H1 (cell line): ENCODE data around the gene EXD3. TPM values are rescaled to one million over a fixed set of nuclear protein-coding genes. Genes with fewer than 3 reads are reported as not detected.

ENCODE experiments used
- CTCF ChIA-PET: fragments of 300-600 bp; sonication (Branson Sonifier 250); formaldehyde crosslinking; loops from one replicate; lab custom pipeline; 2021; ENCODE audit not compliant: partially characterized antibody; lab: Charles Lee
- POLR2A ChIA-PET: fragments of 300-600 bp; sonication (Branson Sonifier 250); formaldehyde crosslinking; loops from one replicate; lab custom pipeline; 2021; ENCODE audit warnings: inconsistent platforms; ENCODE audit not compliant: partially characterized antibody; lab: Charles Lee
- DNase-seq, 2 experiments: peaks; one replicate each; pipeline versions ENCODE4 v3.0.0 to v3.0.0-alpha.2; 2010 to 2022; ENCODE audit warnings: low spot score in 2 of 2, low read depth in 1 of 2, mixed read lengths in 1 of 2
- FAIRE-seq: peaks from 2 replicates; lab custom pipeline; 2011; peaks lifted over from hg19 to GRCh38; lab: Jason Lieb, UNC
- H2AFZ ChIP-seq: 2 replicates; pipeline ENCODE4 v1.8.1; 2012; ENCODE audit warnings: low read length, inconsistent platforms
- H2AK5ac ChIP-seq: 2 replicates; pipeline ENCODE4 v1.6.1; 2013; ENCODE audit warnings: low read depth, low read length
- H2BK120ac ChIP-seq: replicated peaks from 2 replicates; pipeline ENCODE3; 2013; ENCODE audit warnings: low read depth, low read length, inconsistent platforms
- H2BK12ac ChIP-seq: 2 replicates; pipeline ENCODE4 v1.6.1; 2013; ENCODE audit warnings: low read depth, low read length
- H2BK15ac ChIP-seq: 2 replicates; pipeline ENCODE4 v1.6.1; 2013; ENCODE audit warnings: low read length
- H2BK20ac ChIP-seq: 2 replicates; pipeline ENCODE4 v1.6.1; 2013; ENCODE audit warnings: low read length
- H2BK5ac ChIP-seq: 2 replicates; pipeline ENCODE4 v1.6.1; 2013; ENCODE audit warnings: low read depth, low read length
- H3K14ac ChIP-seq: 2 replicates; pipeline ENCODE4 v1.6.1; 2013; ENCODE audit warnings: inconsistent platforms; ENCODE audit not compliant: insufficient read length
- H3K18ac ChIP-seq: 2 replicates; pipeline ENCODE4 v1.6.1; 2013; ENCODE audit warnings: low read length; ENCODE audit errors: extremely low read depth
- H3K23ac ChIP-seq: 2 replicates; pipeline ENCODE4 v1.6.1; 2013; ENCODE audit warnings: inconsistent platforms; ENCODE audit not compliant: insufficient read length
- H3K23me2 ChIP-seq: 2 replicates; pipeline ENCODE4 v1.6.1; 2013; ENCODE audit warnings: low read depth, low read length
- H3K27ac ChIP-seq: 2 replicates; pipeline ENCODE4 v1.6.1; 2011; ENCODE audit warnings: low read depth, low read length, inconsistent platforms
- H3K27me3 ChIP-seq, 4 experiments: replicated peaks in 1 of 4; 1 replicate in 1 of 4; 2 replicates in 3 of 4; pipeline versions ENCODE4 v1.6.1 to v1.8.1; 2011 to 2013; ENCODE audit warnings: low read length in 3 of 4, mild to moderate bottlenecking in 3 of 4, inconsistent platforms in 2 of 4, mixed read lengths in 2 of 4, moderate library complexity in 1 of 4; ENCODE audit not compliant: control insufficient read depth in 3 of 4, insufficient read depth in 3 of 4; ENCODE audit errors: extremely low read depth in 1 of 4
- H3K36me3 ChIP-seq, 4 experiments: 2 replicates each; pipeline versions ENCODE4 v1.6.1 to v1.8.1; 2011 to 2013; ENCODE audit warnings: mild to moderate bottlenecking in 4 of 4, low read length in 3 of 4, moderate library complexity in 2 of 4, control low read depth in 1 of 4, inconsistent platforms in 1 of 4; ENCODE audit not compliant: insufficient read depth in 4 of 4, control insufficient read depth in 2 of 4
- H3K4ac ChIP-seq: replicated peaks from 2 replicates; pipeline ENCODE3; 2013; ENCODE audit warnings: low read length, low read depth, mixed read lengths, inconsistent platforms; ENCODE audit not compliant: insufficient read length
- H3K4me1 ChIP-seq, 4 experiments: replicated peaks in 1 of 4; 1 replicate in 1 of 4; 2 replicates in 3 of 4; pipeline versions ENCODE4 v1.6.1 to v1.8.1; 2011 to 2013; ENCODE audit warnings: low read length in 3 of 4, inconsistent platforms in 2 of 4, mixed read lengths in 1 of 4; ENCODE audit not compliant: insufficient read depth in 4 of 4, control insufficient read depth in 3 of 4
- H3K4me2 ChIP-seq, 2 experiments: 2 replicates each; pipeline versions ENCODE4 v1.6.1 to v1.8.1; 2011 to 2013; ENCODE audit warnings: low read depth in 2 of 2, low read length in 2 of 2, control low read depth in 1 of 2, inconsistent platforms in 1 of 2, mild to moderate bottlenecking in 1 of 2; ENCODE audit not compliant: insufficient read depth in 1 of 2
- H3K4me3 ChIP-seq, 4 experiments: fragments of 200-600, 300-600 bp in 1 of 4; sonication (generic), shearing (Covaris generic), sonication (Bioruptor Twin) in 1 of 4; 2 replicates each; pipeline versions ENCODE4 v1.5.1 to v1.8.1; 2011 to 2016; ENCODE audit warnings: low read length in 4 of 4, low read depth in 3 of 4, control low read depth in 2 of 4, inconsistent platforms in 2 of 4, mild to moderate bottlenecking in 2 of 4, mixed read lengths in 1 of 4, moderate library complexity in 1 of 4; ENCODE audit not compliant: insufficient read depth in 2 of 4; ENCODE audit errors: extremely low read depth in 1 of 4
- H3K56ac ChIP-seq: replicated peaks from 2 replicates; pipeline ENCODE3; 2013; ENCODE audit warnings: low read depth, mild to moderate bottlenecking, mixed read lengths, low read length, inconsistent platforms; ENCODE audit not compliant: insufficient read length
- H3K79me1 ChIP-seq: 2 replicates; pipeline ENCODE4 v1.6.1; 2013; ENCODE audit warnings: low read depth, low read length, control low read depth
- H3K79me2 ChIP-seq, 2 experiments: 2 replicates each; pipeline versions ENCODE4 v1.6.1 to v1.8.1; 2012 to 2013; ENCODE audit warnings: low read length in 2 of 2, mild to moderate bottlenecking in 2 of 2, inconsistent platforms in 1 of 2; ENCODE audit not compliant: insufficient read depth in 2 of 2, control insufficient read depth in 1 of 2
- H3K9ac ChIP-seq, 4 experiments: replicated peaks in 1 of 4; 1 replicate in 1 of 4; 2 replicates in 3 of 4; pipeline versions ENCODE4 v1.6.1 to v1.8.1; 2011 to 2013; ENCODE audit warnings: low read depth in 3 of 4, low read length in 3 of 4, control low read depth in 2 of 4, mild to moderate bottlenecking in 2 of 4, moderate library complexity in 2 of 4, inconsistent platforms in 1 of 4; ENCODE audit errors: extremely low read depth in 1 of 4
- H3K9me3 ChIP-seq, 2 experiments: 2 replicates each; pipeline versions ENCODE4 v1.6.1 to v1.8.1; 2012 to 2013; ENCODE audit warnings: mild to moderate bottlenecking in 2 of 2, moderate library complexity in 2 of 2, control low read depth in 1 of 2, inconsistent platforms in 1 of 2, low read depth in 1 of 2, low read length in 1 of 2, mixed read lengths in 1 of 2; ENCODE audit not compliant: insufficient read depth in 2 of 2
- H4K20me1 ChIP-seq, 2 experiments: replicated peaks in 1 of 2; 2 replicates each; pipeline versions ENCODE3 to v1.8.1; 2011 to 2013; ENCODE audit warnings: inconsistent platforms in 2 of 2, low read length in 2 of 2, mild to moderate bottlenecking in 1 of 2; ENCODE audit not compliant: insufficient read depth in 2 of 2, control insufficient read depth in 1 of 2
- H4K5ac ChIP-seq: 2 replicates; pipeline ENCODE4 v1.6.1; 2013; ENCODE audit warnings: low read length, low read depth, mixed read lengths, inconsistent platforms; ENCODE audit not compliant: insufficient read length
- H4K8ac ChIP-seq: 2 replicates; pipeline ENCODE4 v1.8.0; 2013; ENCODE audit warnings: mild to moderate bottlenecking, moderate library complexity, low read length, inconsistent platforms; ENCODE audit not compliant: insufficient read depth; ENCODE audit errors: extremely low read depth
- H4K91ac ChIP-seq: replicated peaks from 2 replicates; pipeline ENCODE3; 2013; ENCODE audit warnings: low read length, mixed read lengths, inconsistent platforms; ENCODE audit not compliant: insufficient read length
- CHD2 ChIP-seq: IDR thresholded peaks from 2 replicates; pipeline ENCODE4 v1.6.1; 2012; ENCODE audit warnings: low read length, improper control_type of control experiment
- EGR1 ChIP-seq: IDR thresholded peaks from 2 replicates; pipeline ENCODE4 v1.6.1; 2011; ENCODE audit warnings: low read depth, low read length, borderline replicate concordance
- FOSL1 ChIP-seq: IDR thresholded peaks from 2 replicates; pipeline ENCODE4 v1.6.1; 2011; ENCODE audit warnings: mild to moderate bottlenecking, low read depth, low read length, moderate library complexity; ENCODE audit not compliant: insufficient read depth
- KDM5A ChIP-seq: fragments of 200-600 bp; IDR thresholded peaks from 2 replicates; pipeline ENCODE4 v1.7.1; 2012; ENCODE audit warnings: mild to moderate bottlenecking, low read length, inconsistent platforms, mixed read lengths
- TCF12 ChIP-seq: IDR thresholded peaks from 2 replicates; pipeline ENCODE4 v1.6.1; 2011; ENCODE audit warnings: low read depth, mild to moderate bottlenecking, low read length
- ZNF274 ChIP-seq: IDR thresholded peaks from 2 replicates; pipeline ENCODE4 v1.7.0; 2012; ENCODE audit warnings: low read length, borderline replicate concordance; ENCODE audit errors: extremely low read depth
- WGBS, 2 experiments: shearing (Covaris generic) in 1 of 2; methylation state at CpG; one replicate each; pipeline versions ENCODE4 v1.1.6 to v1.1.7; 2013 to 2015; ENCODE audit warnings: low lambda C conversion rate in 2 of 2, mixed read lengths in 2 of 2, inconsistent platforms in 1 of 2, low coverage in 1 of 2, missing lambda C conversion rate in 1 of 2; ENCODE audit not compliant: insufficient replicate concordance in 2 of 2, insufficient coverage in 1 of 2, insufficient read length in 1 of 2; ENCODE audit errors: extremely low coverage in 1 of 2, missing lambda C conversion rate in 1 of 2; 5-methylcytosine and 5-hydroxymethylcytosine counted together
- polyA plus RNA-seq, 7 experiments: library from polyadenylated mRNA; depleted of rRNA in 3 of 7; stranded (reverse) in 5 of 7; unstranded in 2 of 7; fragments of >200 nt in 5 of 7; fragments of 200-250 nt in 2 of 7; gene quantifications; 1 replicate in 5 of 7; 2 replicates in 1 of 7; 4 replicates in 1 of 7; pipeline versions ENCODE4 v1.2.1 to v1.2.3, GENCODE V29; 2011 to 2013; ENCODE audit warnings: missing spikeins in 2 of 7, mixed read lengths in 2 of 7
- total RNA-seq: library from RNA; stranded (reverse); fragmentation: NEBNext Ultra II Directional; extraction: Animal tissue kit (Norgen Biotek cat#: 25700); gene quantifications from 2 replicates; pipeline ENCODE4 v1.2.1, GENCODE V29; 2021
- TF ChIP-seq, protein P1 (sequence below): IDR thresholded peaks from 2 replicates; pipeline ENCODE4 v1.6.1; 2012; ENCODE audit warnings: inconsistent platforms

Gene EXD3
- total and polyA plus RNA-seq, 2 of the 8 experiments (the other 6 are each of a cell fraction or from before 2014, with no cell fraction given) = 7.2 to 9.4 TPM

- H3K4me1 ChIP-seq = no peaks in the 10 kb centered on the region; a peak in 1 of 7 replicates
- no peak overlapping the region for H3K4ac ChIP-seq
- H3K27me3 ChIP-seq = no peaks in the 10 kb centered on the region
- H4K20me1 ChIP-seq = peaks cover 0 to 6% of the 10 kb centered on the region in 2 experiments
- TF ChIP-seq CHD2 (no peak), FOSL1 (no peak), TCF12 (no peak), KDM5A (no peak), ZNF274 (no peak), EGR1 (no peak)
- TF ChIP-seq, protein P1, sequence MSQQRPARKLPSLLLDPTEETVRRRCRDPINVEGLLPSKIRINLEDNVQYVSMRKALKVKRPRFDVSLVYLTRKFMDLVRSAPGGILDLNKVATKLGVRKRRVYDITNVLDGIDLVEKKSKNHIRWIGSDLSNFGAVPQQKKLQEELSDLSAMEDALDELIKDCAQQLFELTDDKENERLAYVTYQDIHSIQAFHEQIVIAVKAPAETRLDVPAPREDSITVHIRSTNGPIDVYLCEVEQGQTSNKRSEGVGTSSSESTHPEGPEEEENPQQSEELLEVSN = no peak
- H4K91ac ChIP-seq = no peak overlapping the region
- no peaks in the 10 kb centered on the region for H3K79me2 ChIP-seq
- no peak overlapping the region for H3K27ac ChIP-seq
- DNase-seq (no peak), FAIRE-seq (no peak)
- 91% methylated on average over 12 of the region's 13 CpGs; no CpG with 5 or more reads in 1 of the 2 experiments for WGBS, 2 experiments
- H3K14ac ChIP-seq = no peak overlapping the region
- no peak overlapping the region for H2AK5ac ChIP-seq
- H3K4me3 ChIP-seq = no peak overlapping the region
- H2BK20ac ChIP-seq = no peak overlapping the region
- no peak overlapping the region for H2BK12ac ChIP-seq
- no peaks in the 10 kb centered on the region for H3K36me3 ChIP-seq
- H2AFZ ChIP-seq = no peak overlapping the region
- H3K9me3 ChIP-seq = no peaks in the 10 kb centered on the region
- H3K56ac ChIP-seq = no peak overlapping the region
- H3K23ac ChIP-seq = no peak overlapping the region
- no peak overlapping the region for H4K5ac ChIP-seq
- no peak overlapping the region for H2BK15ac ChIP-seq
- no peak overlapping the region for H3K4me2 ChIP-seq
- H3K18ac ChIP-seq = no peak overlapping the region
- no peak overlapping the region for H2BK5ac ChIP-seq
- H3K9ac ChIP-seq = no peak overlapping the region; a peak in 1 of 7 replicates
- peak overlapping the region; percentile 5; the same call in 1 of the 2 replicates for H4K8ac ChIP-seq
- H3K79me1 ChIP-seq = no peaks in the 10 kb centered on the region
- no peaks in the 10 kb centered on the region for H3K23me2 ChIP-seq
- CTCF ChIA-PET = no interaction called here
- H2BK120ac ChIP-seq = no peak overlapping the region
- POLR2A ChIA-PET = interaction anchor here (1.2 kb wide), 2 partner anchors 19 to 149 kb away, joined by 3 read pairs; partner anchors contain the start of gene TUBB4B
These were observed 33.6 kb downstream of the EXD3 start for GRCh38 chr9:137389428-137389746.
